GM23338 (cell line): ENCODE measurements around the gene PDK3. TPM values are rescaled to one million over a fixed set of nuclear protein-coding genes. Genes with fewer than 3 reads are reported as not detected.

Source experiments
- ATAC-seq: fragments of 200-7000 bp; cut with Tn5 transposase; 3 replicates; pipeline ENCODE4 v1.9.1; 2020
- DNase-seq: peaks from one replicate; pipeline ENCODE4 v3.0.0-alpha.2; 2015; ENCODE audit warnings: low spot score
- H2AFZ ChIP-seq: fragments of 200-600 bp; sonication (generic); 2 replicates; pipeline ENCODE4 v1.8.0; 2016; ENCODE audit warnings: antibody characterized with exemption, mild to moderate bottlenecking, moderate library complexity
- H3F3A ChIP-seq: fragments of 200-600 bp; sonication (generic); replicated peaks from 2 replicates; pipeline ENCODE4 v1.8.0; 2017; ENCODE audit warnings: antibody characterized with exemption, mixed run types, low read depth
- H3K27ac ChIP-seq: fragments of 200-600 bp; sonication (generic); 2 replicates; pipeline ENCODE4 v1.6.1; 2016; ENCODE audit warnings: low read depth
- H3K27me3 ChIP-seq: fragments of 200-600 bp; sonication (generic); 2 replicates; pipeline ENCODE4 v1.8.0; 2016; ENCODE audit warnings: mild to moderate bottlenecking, mixed run types, moderate library complexity; ENCODE audit not compliant: insufficient read depth
- H3K36me3 ChIP-seq: fragments of 200-600 bp; sonication (generic); 2 replicates; pipeline ENCODE4 v1.8.0; 2016; ENCODE audit warnings: mild to moderate bottlenecking; ENCODE audit not compliant: insufficient read depth
- H3K4me1 ChIP-seq: fragments of 200-600 bp; sonication (generic); 2 replicates; pipeline ENCODE4 v1.8.0; 2016; ENCODE audit warnings: mild to moderate bottlenecking, moderate library complexity; ENCODE audit not compliant: insufficient read depth
- H3K4me2 ChIP-seq: fragments of 200-600 bp; sonication (generic); 2 replicates; pipeline ENCODE4 v1.7.1; 2017; ENCODE audit warnings: mixed run types
- H3K4me3 ChIP-seq: fragments of 200-600 bp; sonication (generic); 2 replicates; pipeline ENCODE4 v1.6.1; 2016; ENCODE audit warnings: mixed run types
- H3K79me2 ChIP-seq: fragments of 200-600 bp; sonication (generic); replicated peaks from 2 replicates; pipeline ENCODE4 v1.8.0; 2017; ENCODE audit warnings: mild to moderate bottlenecking; ENCODE audit not compliant: insufficient read depth
- H3K9me2 ChIP-seq: fragments of 200-600 bp; sonication (generic); 2 replicates; pipeline ENCODE4 v1.8.0; 2017; ENCODE audit not compliant: insufficient read depth
- H4K20me1 ChIP-seq: fragments of 200-600 bp; sonication (generic); replicated peaks from 2 replicates; pipeline ENCODE4 v1.8.0; 2017; ENCODE audit warnings: mild to moderate bottlenecking; ENCODE audit not compliant: insufficient read depth
- H3K27ac Mint-ChIP-seq: 2 replicates; pipeline ENCODE4 v1.8.0; 2020; ENCODE audit warnings: inconsistent platforms, mild to moderate bottlenecking, moderate library complexity, mixed read lengths
- H3K27me3 Mint-ChIP-seq: 3 replicates; pipeline ENCODE4 v1.8.0; 2022; ENCODE audit warnings: low read depth, mild to moderate bottlenecking, moderate library complexity, mixed read lengths, inconsistent platforms; ENCODE audit not compliant: insufficient read depth, poor library complexity
- H3K36me3 Mint-ChIP-seq: 3 replicates; pipeline ENCODE4 v1.8.0; 2021; ENCODE audit warnings: low read depth, mild to moderate bottlenecking, inconsistent platforms, moderate library complexity, mixed read lengths
- H3K4me1 Mint-ChIP-seq: 3 replicates; pipeline ENCODE4 v1.8.0; 2020; ENCODE audit warnings: mild to moderate bottlenecking, inconsistent platforms, mixed read lengths
- H3K4me3 Mint-ChIP-seq: 3 replicates; pipeline ENCODE4 v1.8.0; 2021; ENCODE audit warnings: moderate library complexity, mild to moderate bottlenecking, inconsistent platforms, mixed read lengths
- H3K9me3 Mint-ChIP-seq: 3 replicates; pipeline ENCODE4 v1.8.0; 2020; ENCODE audit warnings: moderate library complexity, mild to moderate bottlenecking, inconsistent platforms, mixed read lengths
- CREB1 ChIP-seq: fragments of 250-450 bp; sonication (Bioruptor Pico); IDR thresholded peaks from 2 replicates; pipeline ENCODE4 v1.5.0; 2020; ENCODE audit warnings: low read depth, mild to moderate bottlenecking, moderate library complexity
- EZH2 ChIP-seq: fragments of 200-600 bp; sonication (generic); IDR thresholded peaks from one replicate; pipeline ENCODE4 v1.8.0; 2017; ENCODE audit warnings: antibody characterized with exemption, mild to moderate bottlenecking, low read depth; ENCODE audit not compliant: unreplicated experiment
- EZH2phosphoT487 ChIP-seq: fragments of 200-600 bp; sonication (generic); IDR thresholded peaks from one replicate; pipeline ENCODE4 v1.8.1; 2018; ENCODE audit warnings: antibody characterized with exemption; ENCODE audit not compliant: unreplicated experiment
- JUNB ChIP-seq: IDR thresholded peaks from one replicate; pipeline ENCODE4 v1.6.1; 2016; ENCODE audit warnings: antibody characterized with exemption; ENCODE audit not compliant: unreplicated experiment
- NANOG ChIP-seq: IDR thresholded peaks from 2 replicates; pipeline ENCODE4 v1.6.1; 2016; ENCODE audit warnings: antibody characterized with exemption, borderline replicate concordance
- POLR2AphosphoS5 ChIP-seq: IDR thresholded peaks from 2 replicates; pipeline ENCODE4 v1.6.1; 2016; ENCODE audit warnings: antibody characterized with exemption, low read depth
- STAT1 ChIP-seq: IDR thresholded peaks from one replicate; pipeline ENCODE4 v1.6.1; 2016; ENCODE audit warnings: antibody characterized with exemption; ENCODE audit not compliant: unreplicated experiment
- ZNF114 ChIP-seq: fragments of 250-450 bp; sonication (Bioruptor Pico); IDR thresholded peaks from 2 replicates; pipeline ENCODE4 v1.5.0; 2020; ENCODE audit warnings: mild to moderate bottlenecking, moderate library complexity
- ZNF331 ChIP-seq: fragments of 250-450 bp; sonication (Bioruptor Pico); IDR thresholded peaks from 2 replicates; pipeline ENCODE4 v1.5.0; 2020; ENCODE audit warnings: low read depth, mild to moderate bottlenecking, moderate library complexity
- ZNF462 ChIP-seq: fragments of 250-450 bp; sonication (Bioruptor Pico); IDR thresholded peaks from 2 replicates; pipeline ENCODE4 v1.5.0; 2020; ENCODE audit warnings: mild to moderate bottlenecking, moderate library complexity
- polyA plus RNA-seq: library from polyadenylated mRNA; unstranded; fragments of >200 nt; fragmentation: Nextera tagmentation; extraction: Ambion mirVana; gene quantifications from 2 replicates; pipeline ENCODE4 v1.2.1, GENCODE V29; 2016
- total RNA-seq: library from RNA; depleted of rRNA; stranded (reverse); fragments of >200 nt; shearing (Covaris generic); gene quantifications from 2 replicates; pipeline ENCODE4 v1.2.3, GENCODE V29; 2014
- TF ChIP-seq, protein P1 (sequence below): IDR thresholded peaks from 2 replicates; pipeline ENCODE4 v1.6.1; 2016; ENCODE audit warnings: antibody characterized with exemption
- TF ChIP-seq, protein P2 (sequence below), 2 experiments: fragments of 200-600 bp in 1 of 2; sonication (generic) in 1 of 2; conservative IDR thresholded peaks; 2 replicates each; pipeline versions ENCODE4 v1.5.1 to v1.6.1; 2016 to 2017; ENCODE audit warnings: antibody characterized with exemption in 2 of 2, low read depth in 2 of 2, mild to moderate bottlenecking in 2 of 2, moderate library complexity in 1 of 2
- TF ChIP-seq, protein P3 (sequence below): IDR thresholded peaks from one replicate; pipeline ENCODE4 v1.6.1; 2018; ENCODE audit warnings: antibody characterized with exemption; ENCODE audit not compliant: unreplicated experiment

The PDK3 gene
- total and polyA plus RNA-seq, 2 experiments from 2014 or later: 35.7 to 51.2 TPM

DNA sequence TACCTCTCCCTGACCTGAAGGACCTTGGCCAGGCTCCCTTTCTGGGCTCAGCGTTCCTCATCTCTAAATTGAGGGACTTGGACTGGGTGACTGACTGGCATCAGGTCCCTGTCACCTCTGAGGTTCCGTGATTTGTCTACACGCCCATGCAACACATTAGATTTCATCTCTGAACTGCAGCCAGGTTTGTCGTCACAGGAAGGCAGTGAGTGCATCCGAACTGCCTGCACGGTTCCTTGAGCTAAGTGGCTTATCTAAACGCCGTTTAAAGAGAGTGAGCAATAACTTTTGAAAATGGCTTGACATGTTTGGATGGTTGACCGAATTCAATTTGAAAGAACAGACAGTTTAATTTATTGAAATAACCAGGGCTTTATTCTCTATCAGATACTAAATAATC, 112.0 kb downstream of the PDK3 start:
- Histone ChIP-seq H3K79me2 (no peaks in the 10 kb centered on the region), H3K27ac (no peak overlapping the region), H3K27me3 (no peaks in the 10 kb centered on the region), H3F3A (no peaks in the 10 kb centered on the region), H3K36me3 (no peaks in the 10 kb centered on the region), H3K4me2 (no peak overlapping the region), H4K20me1 (no peaks in the 10 kb centered on the region), H3K4me1 (no peaks in the 10 kb centered on the region), H3K9me2 (no peaks in the 10 kb centered on the region), H2AFZ (no peak overlapping the region), H3K4me3 (no peak overlapping the region)
- TF ChIP-seq, protein P1, sequence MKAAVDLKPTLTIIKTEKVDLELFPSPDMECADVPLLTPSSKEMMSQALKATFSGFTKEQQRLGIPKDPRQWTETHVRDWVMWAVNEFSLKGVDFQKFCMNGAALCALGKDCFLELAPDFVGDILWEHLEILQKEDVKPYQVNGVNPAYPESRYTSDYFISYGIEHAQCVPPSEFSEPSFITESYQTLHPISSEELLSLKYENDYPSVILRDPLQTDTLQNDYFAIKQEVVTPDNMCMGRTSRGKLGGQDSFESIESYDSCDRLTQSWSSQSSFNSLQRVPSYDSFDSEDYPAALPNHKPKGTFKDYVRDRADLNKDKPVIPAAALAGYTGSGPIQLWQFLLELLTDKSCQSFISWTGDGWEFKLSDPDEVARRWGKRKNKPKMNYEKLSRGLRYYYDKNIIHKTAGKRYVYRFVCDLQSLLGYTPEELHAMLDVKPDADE: no peak
- TF ChIP-seq POLR2AphosphoS5 (no peak), ZNF114 (CRISPR knock-in tag) (no peak), NANOG (no peak), STAT1 (no peak), ZNF331 (CRISPR knock-in tag) (no peak), JUNB (no peak), EZH2phosphoT487 (no peak), EZH2 (no peak), ZNF462 (CRISPR knock-in tag) (no peak), CREB1 (CRISPR knock-in tag) (no peak)
- TF ChIP-seq, protein P2, sequence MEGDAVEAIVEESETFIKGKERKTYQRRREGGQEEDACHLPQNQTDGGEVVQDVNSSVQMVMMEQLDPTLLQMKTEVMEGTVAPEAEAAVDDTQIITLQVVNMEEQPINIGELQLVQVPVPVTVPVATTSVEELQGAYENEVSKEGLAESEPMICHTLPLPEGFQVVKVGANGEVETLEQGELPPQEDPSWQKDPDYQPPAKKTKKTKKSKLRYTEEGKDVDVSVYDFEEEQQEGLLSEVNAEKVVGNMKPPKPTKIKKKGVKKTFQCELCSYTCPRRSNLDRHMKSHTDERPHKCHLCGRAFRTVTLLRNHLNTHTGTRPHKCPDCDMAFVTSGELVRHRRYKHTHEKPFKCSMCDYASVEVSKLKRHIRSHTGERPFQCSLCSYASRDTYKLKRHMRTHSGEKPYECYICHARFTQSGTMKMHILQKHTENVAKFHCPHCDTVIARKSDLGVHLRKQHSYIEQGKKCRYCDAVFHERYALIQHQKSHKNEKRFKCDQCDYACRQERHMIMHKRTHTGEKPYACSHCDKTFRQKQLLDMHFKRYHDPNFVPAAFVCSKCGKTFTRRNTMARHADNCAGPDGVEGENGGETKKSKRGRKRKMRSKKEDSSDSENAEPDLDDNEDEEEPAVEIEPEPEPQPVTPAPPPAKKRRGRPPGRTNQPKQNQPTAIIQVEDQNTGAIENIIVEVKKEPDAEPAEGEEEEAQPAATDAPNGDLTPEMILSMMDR (conservative IDR thresholded peaks at IDR 0.05; ENCODE audit: low read depth in 2 of 2): no peak
- TF ChIP-seq, protein P3, sequence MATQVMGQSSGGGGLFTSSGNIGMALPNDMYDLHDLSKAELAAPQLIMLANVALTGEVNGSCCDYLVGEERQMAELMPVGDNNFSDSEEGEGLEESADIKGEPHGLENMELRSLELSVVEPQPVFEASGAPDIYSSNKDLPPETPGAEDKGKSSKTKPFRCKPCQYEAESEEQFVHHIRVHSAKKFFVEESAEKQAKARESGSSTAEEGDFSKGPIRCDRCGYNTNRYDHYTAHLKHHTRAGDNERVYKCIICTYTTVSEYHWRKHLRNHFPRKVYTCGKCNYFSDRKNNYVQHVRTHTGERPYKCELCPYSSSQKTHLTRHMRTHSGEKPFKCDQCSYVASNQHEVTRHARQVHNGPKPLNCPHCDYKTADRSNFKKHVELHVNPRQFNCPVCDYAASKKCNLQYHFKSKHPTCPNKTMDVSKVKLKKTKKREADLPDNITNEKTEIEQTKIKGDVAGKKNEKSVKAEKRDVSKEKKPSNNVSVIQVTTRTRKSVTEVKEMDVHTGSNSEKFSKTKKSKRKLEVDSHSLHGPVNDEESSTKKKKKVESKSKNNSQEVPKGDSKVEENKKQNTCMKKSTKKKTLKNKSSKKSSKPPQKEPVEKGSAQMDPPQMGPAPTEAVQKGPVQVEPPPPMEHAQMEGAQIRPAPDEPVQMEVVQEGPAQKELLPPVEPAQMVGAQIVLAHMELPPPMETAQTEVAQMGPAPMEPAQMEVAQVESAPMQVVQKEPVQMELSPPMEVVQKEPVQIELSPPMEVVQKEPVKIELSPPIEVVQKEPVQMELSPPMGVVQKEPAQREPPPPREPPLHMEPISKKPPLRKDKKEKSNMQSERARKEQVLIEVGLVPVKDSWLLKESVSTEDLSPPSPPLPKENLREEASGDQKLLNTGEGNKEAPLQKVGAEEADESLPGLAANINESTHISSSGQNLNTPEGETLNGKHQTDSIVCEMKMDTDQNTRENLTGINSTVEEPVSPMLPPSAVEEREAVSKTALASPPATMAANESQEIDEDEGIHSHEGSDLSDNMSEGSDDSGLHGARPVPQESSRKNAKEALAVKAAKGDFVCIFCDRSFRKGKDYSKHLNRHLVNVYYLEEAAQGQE: no peak
- no peak for ATAC-seq
- Mint-ChIP-seq H3K4me1 (no peaks in the 10 kb centered on the region), H3K27ac (no peak overlapping the region), H3K27me3 (no peaks in the 10 kb centered on the region), H3K9me3 (no peaks in the 10 kb centered on the region), H3K4me3 (no peak overlapping the region), H3K36me3 (peaks cover 36% of the 10 kb centered on the region)
- no peak for DNase-seq
